Activated CD4-positive, alpha-beta T cell treated with anti-CD3 and anti-CD28 coated beads for 36 hours (primary cell): ENCODE results near the gene GLYR1. TPM values are rescaled to one million over a fixed set of nuclear protein-coding genes. Genes with fewer than 3 reads are reported as not detected.

ENCODE experiments used
- ATAC-seq: fragments of 200-7000 bp; cut with Tn5 transposase; one replicate; pipeline ENCODE4 v1.10.0; 2021; ENCODE audit warnings: mild to moderate bottlenecking, moderate library complexity
- CTCF ChIA-PET: fragments of 350-600 bp; sonication (Branson Sonifier 250); formaldehyde crosslinking; loops from one replicate; lab custom pipeline; 2021; ENCODE audit warnings: antibody characterized with exemption; lab: Charles Lee
- POLR2A ChIA-PET: fragments of 350-600 bp; sonication (Branson Sonifier 250); formaldehyde crosslinking; loops from one replicate; lab custom pipeline; 2021; ENCODE audit warnings: antibody characterized with exemption, inconsistent platforms; lab: Charles Lee
- DNase-seq: peaks from one replicate; pipeline ENCODE4 v3.0.0-alpha.2; 2020
- H3K27ac Mint-ChIP-seq: one replicate; pipeline ENCODE4 v1.8.0; 2021; ENCODE audit warnings: mixed read lengths
- H3K27me3 Mint-ChIP-seq: one replicate; pipeline ENCODE4 v1.8.0; 2021; ENCODE audit warnings: mixed read lengths
- H3K36me3 Mint-ChIP-seq: one replicate; pipeline ENCODE4 v1.8.0; 2021; ENCODE audit warnings: low read depth, mixed read lengths
- H3K4me1 Mint-ChIP-seq: one replicate; pipeline ENCODE4 v1.8.0; 2021; ENCODE audit warnings: mixed read lengths
- H3K4me3 Mint-ChIP-seq: one replicate; pipeline ENCODE4 v1.8.0; 2021; ENCODE audit warnings: mild to moderate bottlenecking, moderate library complexity, mixed read lengths
- H3K9me3 Mint-ChIP-seq: one replicate; pipeline ENCODE4 v1.8.0; 2021; ENCODE audit warnings: low read depth, mixed read lengths
- intact Hi-C, 2 experiments: fragments of 100-400 bp; cut with DNase I in 1 of 2; cut with micrococcal nuclease in 1 of 2; formaldehyde crosslinking; loops; one replicate each; pipeline versions ENCODE4 v1.14.2 to v1.15.1; 2022 to 2024; cut with DNase I, micrococcal nuclease
- total RNA-seq, 2 experiments: library from RNA; stranded (reverse); gene quantifications; one replicate each; pipeline ENCODE4 v1.2.3, GENCODE V29; 2021

GLYR1 gene
- total RNA-seq, 2 experiments from 2014 or later, result 76.9 to 78.4 TPM

DNA sequence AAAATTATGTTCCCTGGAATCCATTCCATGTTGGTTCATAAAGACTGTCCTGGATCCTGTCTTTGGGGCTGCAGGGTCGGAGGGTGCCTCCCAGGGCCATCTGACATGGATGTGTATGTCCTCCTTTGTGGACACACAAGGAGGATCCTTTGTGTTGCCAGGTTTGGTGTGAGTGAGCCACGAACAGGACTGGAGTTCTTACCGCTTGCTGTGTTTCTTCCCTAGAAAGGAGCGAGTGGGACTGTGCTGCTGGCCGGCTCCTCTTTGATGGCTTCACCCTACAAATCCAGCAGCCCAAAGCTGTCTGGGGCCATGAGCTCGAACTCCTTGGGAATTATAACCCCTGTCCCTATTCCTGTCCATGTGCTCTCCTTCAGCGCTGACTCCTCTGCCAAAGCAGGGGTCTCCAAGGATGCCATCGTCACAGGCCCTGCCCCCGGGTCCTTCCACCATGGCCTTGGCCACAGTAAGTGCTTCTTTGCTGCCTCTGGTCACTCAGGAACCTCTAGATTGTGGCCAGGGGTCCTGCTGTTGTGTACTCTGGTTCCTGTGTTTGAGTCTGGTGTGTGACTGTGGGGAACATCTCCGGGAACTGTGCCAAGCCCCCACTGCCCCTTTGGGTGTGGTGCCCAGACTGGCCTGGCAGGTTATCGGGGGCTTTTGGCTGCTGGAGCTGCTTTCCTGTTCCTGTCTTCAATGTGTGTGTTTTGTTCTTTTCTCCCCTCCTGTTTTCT, 29.7 kb upstream of the GLYR1 start:
- H3K36me3 Mint-ChIP-seq, result peaks cover 31% of the 10 kb centered on the region
- DNase-seq, result no peak
- no peak overlapping the region for H3K4me3 Mint-ChIP-seq
- no peak for ATAC-seq
- POLR2A ChIA-PET, result no interaction called here
- H3K27me3 Mint-ChIP-seq, result no peaks in the 10 kb centered on the region
- no peak overlapping the region for H3K27ac Mint-ChIP-seq
- H3K9me3 Mint-ChIP-seq, result no peaks in the 10 kb centered on the region
- no peaks in the 10 kb centered on the region for H3K4me1 Mint-ChIP-seq
- intact Hi-C loops, result no loop called here
- CTCF ChIA-PET, result no interaction called here

DNA sequence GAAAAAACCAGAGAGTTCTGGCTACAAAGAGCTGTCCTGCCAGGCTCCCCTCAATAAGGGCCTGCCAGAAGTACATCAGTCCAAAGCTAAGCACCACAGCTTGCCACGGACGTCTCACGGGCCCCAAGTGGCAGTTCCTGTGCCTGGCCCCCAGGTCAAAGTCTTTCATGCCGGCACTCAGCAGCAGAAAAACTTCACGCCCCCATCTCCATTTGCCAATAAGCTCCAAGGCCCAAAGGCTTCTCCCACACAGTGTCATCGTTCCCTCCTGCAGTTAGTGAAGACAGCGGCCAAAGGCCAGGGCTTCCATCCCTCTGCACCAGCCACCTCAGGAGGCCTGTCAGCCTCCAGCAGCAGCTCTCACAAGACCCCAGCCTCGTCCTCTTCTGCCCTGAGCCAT, 27.6 kb upstream of the GLYR1 start:
- H3K36me3 Mint-ChIP-seq, result peaks cover 35% of the 10 kb centered on the region
- no peaks in the 10 kb centered on the region for H3K4me1 Mint-ChIP-seq
- DNase-seq (no peak), ATAC-seq (no peak)
- H3K4me3 Mint-ChIP-seq, result no peak overlapping the region
- ChIA-PET CTCF (interaction anchor here (0.8 to 1.3 kb wide), 2 partner anchors 10 to 16 kb away, joined by 3 to 5 read pairs; no protein-coding TSS in a partner anchor), POLR2A (interaction anchor here (0.6 kb wide), 1 partner anchor 21 kb away, joined by 8 read pairs; no protein-coding TSS in a partner anchor)
- H3K27ac Mint-ChIP-seq, result no peak overlapping the region
- no peaks in the 10 kb centered on the region for H3K9me3 Mint-ChIP-seq
- intact Hi-C loops, result no loop called here
- no peaks in the 10 kb centered on the region for H3K27me3 Mint-ChIP-seq

DNA sequence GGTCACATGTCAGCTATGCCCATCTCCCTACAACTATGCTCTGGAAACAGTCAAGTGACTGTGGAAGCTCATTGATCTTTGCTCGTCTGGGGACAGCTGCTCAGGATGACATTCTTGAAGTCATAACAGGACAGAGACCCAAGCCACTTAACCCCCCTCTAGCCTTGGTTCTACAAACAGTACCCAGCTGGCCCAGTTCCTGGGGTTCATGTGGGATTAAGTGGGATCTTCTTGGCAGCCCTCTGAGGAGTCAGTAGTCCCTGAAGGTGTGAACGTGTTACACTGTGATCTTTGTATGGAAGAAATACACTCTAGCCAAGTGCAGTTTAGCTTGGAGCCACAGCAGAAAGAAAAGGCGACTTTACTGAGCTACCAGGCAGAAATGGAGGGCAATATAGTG, 26.0 kb upstream of the GLYR1 start:
- intact Hi-C loops, result no loop called here
- Mint-ChIP-seq H3K4me3 (no peak overlapping the region), H3K9me3 (no peaks in the 10 kb centered on the region), H3K27ac (no peak overlapping the region), H3K4me1 (no peaks in the 10 kb centered on the region), H3K27me3 (no peaks in the 10 kb centered on the region), H3K36me3 (peaks cover 41% of the 10 kb centered on the region)
- POLR2A ChIA-PET, result interaction anchor here (0.8 kb wide), 1 partner anchor 26 kb away, joined by 3 read pairs; the partner anchor contains the start of genes GLYR1 and UBN1
- no peak for ATAC-seq
- no peak for DNase-seq
- CTCF ChIA-PET, result interaction anchor here (0.6 to 1.1 kb wide), 3 partner anchors 39 to 83 kb away, joined by 3 to 6 read pairs (median 3); no protein-coding TSS in a partner anchor

DNA sequence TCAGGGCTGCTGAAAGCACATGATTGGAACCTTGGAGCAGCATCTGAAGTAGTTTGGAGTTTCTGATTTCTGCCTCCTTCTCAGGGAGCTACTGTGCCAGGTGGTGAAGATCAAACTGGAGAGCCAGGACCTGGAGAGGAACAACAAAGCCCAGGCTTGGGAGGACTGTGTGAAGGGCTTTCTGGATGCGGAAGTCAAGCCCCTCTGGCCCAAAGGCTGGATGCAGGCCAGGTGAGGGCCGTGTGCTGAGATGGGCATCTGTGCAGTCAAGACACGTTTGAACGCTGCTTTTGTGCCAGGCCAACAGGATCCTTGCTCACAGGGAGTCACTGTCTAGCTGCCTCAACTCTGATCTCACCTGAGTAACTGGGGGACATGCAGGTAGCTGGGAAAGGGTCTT, 24.0 kb upstream of the GLYR1 start:
- intact Hi-C loops, result no loop called here
- ATAC-seq, result no peak
- Mint-ChIP-seq H3K4me3 (no peak overlapping the region), H3K4me1 (peaks cover 7% of the 10 kb centered on the region), H3K27me3 (no peaks in the 10 kb centered on the region), H3K27ac (no peak overlapping the region), H3K9me3 (no peaks in the 10 kb centered on the region), H3K36me3 (peaks cover 42% of the 10 kb centered on the region)
- DNase-seq, result no peak
- CTCF ChIA-PET, result no interaction called here
- POLR2A ChIA-PET, result interaction anchor here (0.6 kb wide), 1 partner anchor 41 kb away, joined by 3 read pairs; no protein-coding TSS in a partner anchor

DNA sequence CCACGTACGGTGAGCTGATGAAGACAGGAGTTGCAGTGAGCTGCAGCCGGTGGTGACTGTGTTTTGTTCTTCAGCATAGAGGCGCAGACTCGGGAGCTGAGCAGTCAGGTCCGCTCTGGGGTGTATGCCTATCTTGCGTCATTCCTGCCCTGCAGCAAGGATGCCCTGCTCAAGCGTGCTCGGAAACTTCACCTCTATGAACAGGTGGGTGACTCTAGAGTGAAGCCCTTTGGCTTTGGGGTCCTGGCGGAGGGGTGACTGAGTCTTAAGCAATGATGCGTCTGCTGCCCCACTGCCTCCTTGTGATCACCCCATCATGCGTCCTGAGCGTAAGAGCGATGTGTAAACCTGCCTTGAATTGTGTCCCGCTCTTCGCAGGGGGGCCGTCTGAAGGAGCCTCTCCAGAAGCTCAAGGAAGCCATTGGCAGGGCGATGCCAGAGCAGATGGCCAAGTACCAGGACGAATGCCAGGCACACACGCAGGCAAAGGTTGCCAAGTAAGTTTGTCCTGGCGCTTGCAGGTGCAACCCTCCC, 23.1 kb upstream of the GLYR1 start:
- ATAC-seq (no peak), DNase-seq (no peak)
- ChIA-PET POLR2A (interaction anchor here (0.6 kb wide), 1 partner anchor 40 kb away, joined by 3 read pairs; no protein-coding TSS in a partner anchor), CTCF (no interaction called here)
- no peaks in the 10 kb centered on the region for H3K27me3 Mint-ChIP-seq
- H3K4me3 Mint-ChIP-seq, result no peak overlapping the region
- peaks cover 7% of the 10 kb centered on the region for H3K4me1 Mint-ChIP-seq
- no peak overlapping the region for H3K27ac Mint-ChIP-seq
- intact Hi-C loops, result no loop called here
- H3K36me3 Mint-ChIP-seq, result peaks cover 38% of the 10 kb centered on the region
- no peaks in the 10 kb centered on the region for H3K9me3 Mint-ChIP-seq

DNA sequence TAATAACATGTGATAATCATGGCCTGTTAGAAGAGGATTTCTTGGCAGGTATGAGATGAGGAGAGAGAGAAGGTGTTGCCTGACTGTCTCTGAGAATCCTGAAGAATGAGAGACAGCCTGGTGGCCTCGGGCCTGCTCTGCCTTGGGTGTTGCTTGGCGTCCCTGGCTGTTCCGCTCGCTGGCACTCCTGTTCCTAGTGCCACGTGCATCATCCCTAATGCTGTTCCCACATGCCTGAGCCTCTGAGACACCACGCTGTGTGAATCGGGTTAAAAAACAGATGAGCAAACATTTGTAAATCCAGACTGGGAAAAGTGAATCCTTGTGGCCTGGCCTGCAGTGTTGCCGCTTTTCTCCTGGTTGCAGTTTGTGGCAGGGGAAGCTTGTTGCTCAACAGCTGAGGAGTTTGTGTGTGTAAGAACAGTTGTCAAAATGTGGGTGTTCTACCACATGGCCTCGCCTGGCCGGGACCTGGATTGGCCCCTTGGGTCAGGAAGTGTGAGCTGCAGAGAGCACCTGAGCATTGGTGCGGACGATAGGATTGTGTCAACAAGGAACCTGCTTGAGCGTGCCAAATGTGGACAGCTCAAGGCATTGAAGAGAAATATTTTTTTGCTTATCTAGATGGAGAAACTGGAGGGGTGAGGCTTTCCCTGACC, 22.2 kb upstream of the GLYR1 start:
- no peak for ATAC-seq
- ChIA-PET CTCF (no interaction called here), POLR2A (no interaction called here)
- H3K4me1 Mint-ChIP-seq, result peaks cover 7% of the 10 kb centered on the region
- H3K4me3 Mint-ChIP-seq, result no peak overlapping the region
- peak overlapping the region; percentile 17 for H3K27ac Mint-ChIP-seq
- intact Hi-C loops, result no loop called here
- DNase-seq, result no peak
- no peaks in the 10 kb centered on the region for H3K9me3 Mint-ChIP-seq
- peaks cover 32% of the 10 kb centered on the region for H3K36me3 Mint-ChIP-seq
- H3K27me3 Mint-ChIP-seq, result no peaks in the 10 kb centered on the region

DNA sequence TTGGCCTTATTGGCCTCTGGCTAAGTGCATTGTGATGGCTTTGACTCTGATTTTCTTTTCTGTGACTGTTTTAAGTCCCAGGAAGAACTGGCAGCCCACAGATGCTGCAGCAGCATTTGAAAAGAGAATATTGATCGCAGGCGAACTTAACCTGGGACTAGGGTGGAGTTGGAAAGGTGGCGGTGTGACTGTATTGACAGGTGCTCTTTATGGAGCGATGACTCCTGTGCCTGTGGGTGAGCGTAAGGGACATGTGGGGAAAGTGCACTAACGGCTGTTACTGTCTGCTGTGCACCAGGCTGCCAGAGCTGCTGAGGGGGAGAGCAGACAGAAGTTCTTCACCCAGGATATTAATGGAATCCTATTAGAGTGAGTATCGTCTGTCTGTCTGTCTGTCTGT, 21.4 kb upstream of the GLYR1 start:
- ATAC-seq (no peak), DNase-seq (no peak)
- Mint-ChIP-seq H3K4me3 (no peak overlapping the region), H3K9me3 (no peaks in the 10 kb centered on the region), H3K27me3 (no peaks in the 10 kb centered on the region), H3K4me1 (peaks cover 7% of the 10 kb centered on the region), H3K27ac (no peak overlapping the region), H3K36me3 (peaks cover 32% of the 10 kb centered on the region)
- ChIA-PET CTCF (no interaction called here), POLR2A (no interaction called here)
- intact Hi-C loops, result no loop called here

DNA sequence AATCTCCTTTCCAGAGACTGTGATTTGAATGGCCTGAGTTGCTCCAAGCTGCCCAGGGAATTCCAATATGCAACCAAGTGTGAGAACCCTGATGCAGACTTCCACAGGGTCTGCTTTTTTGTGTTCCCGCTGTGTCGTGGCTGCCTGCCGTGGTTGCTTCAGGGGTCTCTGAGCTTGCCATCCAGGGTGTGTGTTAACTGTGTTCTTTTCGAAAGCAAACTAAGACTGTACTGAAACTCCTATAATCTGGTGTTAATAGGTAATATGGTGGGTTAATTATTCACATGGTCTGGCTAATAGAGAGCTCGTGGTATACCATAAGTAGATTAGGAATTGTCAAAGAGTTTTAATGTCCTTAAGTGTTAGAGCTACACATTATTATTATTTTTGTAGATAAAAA, 20.9 kb upstream of the GLYR1 start:
- POLR2A ChIA-PET, result no interaction called here
- H3K27me3 Mint-ChIP-seq, result no peaks in the 10 kb centered on the region
- no peak for ATAC-seq
- intact Hi-C loops, result no loop called here
- H3K27ac Mint-ChIP-seq, result no peak overlapping the region
- peaks cover 8% of the 10 kb centered on the region for H3K4me1 Mint-ChIP-seq
- DNase-seq, result no peak
- H3K36me3 Mint-ChIP-seq, result peaks cover 28% of the 10 kb centered on the region
- H3K4me3 Mint-ChIP-seq, result no peak overlapping the region
- CTCF ChIA-PET, result interaction anchor here (0.6 kb wide), 1 partner anchor 16 kb away, joined by 4 read pairs; no protein-coding TSS in a partner anchor
- no peaks in the 10 kb centered on the region for H3K9me3 Mint-ChIP-seq

DNA sequence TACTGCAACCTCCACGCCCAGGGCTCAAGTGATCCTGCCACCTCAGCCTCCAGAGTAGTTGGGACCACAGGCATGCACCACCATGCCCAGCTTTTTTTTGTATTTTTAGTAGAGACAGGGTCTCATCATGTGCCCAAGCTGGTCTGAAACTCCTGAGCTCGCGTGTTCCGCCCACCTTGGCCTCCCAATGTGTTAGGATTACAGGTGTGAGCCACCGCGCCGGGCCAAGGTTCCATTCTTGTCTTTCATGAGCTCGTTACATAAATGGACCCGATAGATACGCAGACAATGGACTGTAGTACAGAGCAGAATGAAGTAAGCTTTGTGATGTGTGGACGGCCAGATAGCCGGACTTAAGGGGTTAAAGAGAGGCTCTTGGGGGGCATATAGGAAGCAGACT, 19.5 kb upstream of the GLYR1 start:
- Mint-ChIP-seq H3K27ac (no peak overlapping the region), H3K4me1 (peaks cover 11% of the 10 kb centered on the region), H3K27me3 (no peaks in the 10 kb centered on the region), H3K9me3 (no peaks in the 10 kb centered on the region), H3K4me3 (no peak overlapping the region), H3K36me3 (peaks cover 28% of the 10 kb centered on the region)
- DNase-seq (no peak), ATAC-seq (no peak)
- intact Hi-C loops, result no loop called here
- ChIA-PET POLR2A (no interaction called here), CTCF (interaction anchor here (1.1 kb wide), 1 partner anchor 23 kb away, joined by 3 read pairs; no protein-coding TSS in a partner anchor)

DNA sequence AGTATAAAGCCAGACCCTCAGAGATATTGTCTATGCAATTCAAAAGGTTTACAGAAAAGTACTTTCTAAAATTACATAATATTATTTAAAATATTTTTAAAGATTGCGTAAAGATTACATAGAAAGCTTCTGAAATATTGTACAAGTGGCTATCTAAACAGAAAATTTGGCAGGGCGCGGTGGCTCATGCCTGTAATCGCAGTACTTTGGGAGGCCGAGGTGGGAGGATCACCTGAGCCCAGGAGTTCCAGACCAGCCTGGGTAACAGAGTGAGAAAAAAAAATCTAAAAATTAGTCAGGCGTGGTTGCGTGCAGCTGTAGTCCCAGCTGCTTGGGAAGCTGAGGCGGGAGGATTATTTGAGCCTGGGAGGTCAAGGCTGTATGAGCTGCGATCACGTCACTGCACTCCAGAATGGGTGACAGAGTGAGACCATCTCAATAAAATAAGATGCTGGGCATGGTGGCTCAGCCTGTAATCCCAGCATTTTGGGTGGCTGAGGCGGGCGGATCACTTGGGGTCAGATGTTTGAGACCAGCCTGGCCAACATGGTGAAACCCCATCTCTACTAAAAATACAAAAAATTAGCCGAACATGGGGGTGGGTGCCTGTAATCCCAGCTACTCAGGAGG, 18.3 kb upstream of the GLYR1 start:
- DNase-seq (no peak), ATAC-seq (no peak)
- Mint-ChIP-seq H3K27me3 (no peaks in the 10 kb centered on the region), H3K4me1 (peaks cover 11% of the 10 kb centered on the region), H3K4me3 (no peak overlapping the region), H3K9me3 (no peaks in the 10 kb centered on the region), H3K27ac (no peak overlapping the region), H3K36me3 (peaks cover 26% of the 10 kb centered on the region)
- ChIA-PET POLR2A (interaction anchor here (0.6 kb wide), 1 partner anchor 112 kb away, joined by 3 read pairs; no protein-coding TSS in a partner anchor), CTCF (interaction anchor here (0.9 to 1.0 kb wide), 2 partner anchors 19 to 29 kb away, joined by 4 read pairs; no protein-coding TSS in a partner anchor)
- intact Hi-C loops, result no loop called here

DNA sequence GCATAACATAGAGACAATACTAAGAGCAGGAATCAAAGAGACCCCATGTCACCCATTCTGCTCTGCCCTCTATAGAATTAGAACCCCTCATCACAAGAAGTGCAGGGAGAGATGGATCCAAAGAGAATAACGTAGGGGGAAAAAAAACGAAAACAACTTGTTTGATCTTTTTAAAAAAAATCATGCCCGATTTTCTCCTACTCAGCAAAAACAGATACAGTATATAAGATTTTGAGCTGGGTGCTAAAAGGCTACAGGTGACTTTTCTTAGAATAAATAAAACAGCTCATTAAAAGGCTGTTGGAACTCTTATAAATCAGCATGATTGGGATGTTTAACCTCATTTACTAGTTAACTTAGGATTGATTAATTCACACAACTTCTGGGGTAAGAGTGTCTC, 17.6 kb upstream of the GLYR1 start:
- DNase-seq, result no peak
- intact Hi-C loops, result no loop called here
- ChIA-PET CTCF (interaction anchor here (1.0 kb wide), 1 partner anchor 20 kb away, joined by 4 read pairs; no protein-coding TSS in a partner anchor), POLR2A (interaction anchor here (0.6 kb wide), 1 partner anchor 390 kb away, joined by 3 read pairs; no protein-coding TSS in a partner anchor)
- no peaks in the 10 kb centered on the region for H3K9me3 Mint-ChIP-seq
- peaks cover 30% of the 10 kb centered on the region for H3K36me3 Mint-ChIP-seq
- no peak overlapping the region for H3K4me3 Mint-ChIP-seq
- no peak for ATAC-seq
- H3K27ac Mint-ChIP-seq, result no peak overlapping the region
- H3K27me3 Mint-ChIP-seq, result no peaks in the 10 kb centered on the region
- H3K4me1 Mint-ChIP-seq, result peaks cover 11% of the 10 kb centered on the region
